Adrenal gland (tissue), 9 donors: ENCODE measurements around the gene KRABD2.

ENCODE experiments used
- DNase-seq, 7 donors: peaks; one replicate each; pipeline ENCODE4 v3.0.0-alpha.2; 2019 to 2020
- H3K27ac ChIP-seq, 5 donors: fragments of 200-600 bp; sonication (generic) in 4 of 5; 1 replicate in 3 of 5; 2 replicates in 2 of 5; pipeline versions ENCODE4 v1.5.1 to v1.8.0; 2016 to 2020; ENCODE audit warnings: mild to moderate bottlenecking in 1 of 5
- H3K27me3 ChIP-seq: fragments of 200-600 bp; 2 replicates; pipeline ENCODE4 v1.8.0; 2021
- H3K36me3 ChIP-seq, 2 donors: fragments of 200-600 bp; replicated peaks in 1 of 2; 1 replicate in 1 of 2; 2 replicates in 1 of 2; pipeline versions ENCODE4 v1.5.1 to v1.8.0; 2018 to 2022
- H3K4me1 ChIP-seq, 2 donors: fragments of 200-600 bp; replicated peaks in 1 of 2; 1 replicate in 1 of 2; 2 replicates in 1 of 2; pipeline versions ENCODE4 v1.5.1 to v1.8.0; 2018 to 2021
- H3K4me3 ChIP-seq, 4 donors: fragments of 200-600 bp; sonication (generic) in 3 of 4; one replicate each; pipeline ENCODE4 v1.5.1; 2016 to 2018
- H3K9me3 ChIP-seq, 3 donors: fragments of 200-600 bp; sonication (generic) in 1 of 3; replicated peaks in 1 of 3; 1 replicate in 2 of 3; 2 replicates in 1 of 3; pipeline versions ENCODE4 v1.5.1 to v1.8.0; 2016 to 2021
- CTCF ChIP-seq, 6 experiments: fragments of 450-650 bp in 4 of 6; fragments of 200-600 bp in 2 of 6; sonication (generic) in 1 of 6; IDR thresholded peaks; 1 replicate in 5 of 6; 2 replicates in 1 of 6; pipeline versions ENCODE4 v1.5.1 to v1.8.0; 2016 to 2021; ENCODE audit warnings: antibody characterized with exemption in 6 of 6, mild to moderate bottlenecking in 2 of 6, moderate library complexity in 1 of 6
- POLR2A ChIP-seq, 2 donors: fragments of 450-650 bp; IDR thresholded peaks; one replicate each; pipeline ENCODE4 v1.6.1; 2017; ENCODE audit warnings: antibody characterized with exemption in 2 of 2, mild to moderate bottlenecking in 2 of 2, moderate library complexity in 1 of 2
- WGBS, 4 donors: extraction: QIAGEN DNeasy Blood & Tissue Kit in 2 of 4; methylation state at CpG; one replicate each; pipeline versions ENCODE4 v1.1.5 to v1.1.7; 2013 to 2017; 5-methylcytosine and 5-hydroxymethylcytosine counted together
- intact Hi-C, 2 donors: fragments of 100-400 bp; cut with DNase I; formaldehyde crosslinking; loops; one replicate each; pipeline versions ENCODE4 v1.14.1 to v1.15.0; 2022 to 2023
- donor health status: healthy with polysubstance abuse.
- donor health status: Bipolar disorder and iron deficiency.
- donor health status: DM: yes; HTN: yes; CAD: no.
- donor health status: DM: no; HTN: no; CAD: no.
- donor health status: DM: no; HTN: no; CAD: no.

The KRABD2 gene

GRCh38 chr17:8386841-8387240, 10.3 kb upstream of the KRABD2 start:
- 73 to 79% (median 75%) methylated on average over 6 of the region's 6 CpGs for WGBS, 4 donors
- H3K4me1 ChIP-seq = peaks cover 5 to 10% of the 10 kb centered on the region in 2 donors
- intact Hi-C loops = loop anchor here in 1 of 2 donors (10.0 kb wide), 1 partner anchor 358 kb away; the partner anchor contains the start of gene CCDC42
- TF ChIP-seq POLR2A (IDR thresholded peaks at IDR 0.05) (no peak), CTCF (IDR thresholded peaks at IDR 0.05) (no peak)
- no peaks in the 10 kb centered on the region for H3K27me3 ChIP-seq
- no peak for DNase-seq
- no peak overlapping the region for H3K4me3 ChIP-seq
- H3K27ac ChIP-seq = no peak overlapping the region
- no peaks in the 10 kb centered on the region for H3K9me3 ChIP-seq
- H3K36me3 ChIP-seq = peaks cover 0 to 4% of the 10 kb centered on the region in 2 donors

GRCh38 chr17:8384801-8385378, 8.4 kb upstream of the KRABD2 start:
- Histone ChIP-seq H3K27ac (peak overlapping the region in 2 of 5 donors; percentile 30 to 59), H3K36me3 (peaks cover 0 to 23% of the 10 kb centered on the region in 2 donors), H3K4me1 (peaks cover 8 to 29% of the 10 kb centered on the region in 2 donors), H3K27me3 (no peaks in the 10 kb centered on the region), H3K9me3 (no peaks in the 10 kb centered on the region), H3K4me3 (no peak overlapping the region)
- TF ChIP-seq POLR2A (IDR thresholded peaks at IDR 0.05) (no peak), CTCF (IDR thresholded peaks at IDR 0.05) (no peak)
- DNase-seq = peak in 1 of 7 donors; percentile 10
- 67 to 74% (median 73%) methylated on average over 12 of the region's 12 CpGs for WGBS, 4 donors
- intact Hi-C loops = loop anchor here in 1 of 2 donors (10.0 kb wide), 1 partner anchor 360 kb away; the partner anchor contains the start of gene CCDC42

- H3K4me1 ChIP-seq = peaks cover 8 to 43% of the 10 kb centered on the region in 2 donors
- WGBS, 4 donors = 0 to 1% (median 0%) methylated on average over 24 to 55 of the region's 55 CpGs
- intact Hi-C loops = loop anchor here in 1 of 2 donors (10.0 kb wide), 1 partner anchor 362 kb away; the partner anchor contains the start of gene CCDC42
- peaks cover 0 to 39% of the 10 kb centered on the region in 2 donors for H3K36me3 ChIP-seq
- DNase-seq = peak; percentile 96 to 99 (median 98)
- H3K9me3 ChIP-seq = no peaks in the 10 kb centered on the region
- no peaks in the 10 kb centered on the region for H3K27me3 ChIP-seq
- H3K4me3 ChIP-seq = peak within 1 kb of the TSS; percentile 52 to 90 (median 67)
- H3K27ac ChIP-seq = peak within 1 kb of the TSS; percentile 15 to 91 (median 69)
- peak; percentile 45 to 83 for TF ChIP-seq POLR2A (IDR thresholded peaks at IDR 0.05)
- TF ChIP-seq CTCF (IDR thresholded peaks at IDR 0.05) = peak; percentile 96 to 100 (median 99)
Observed at GRCh38 chr17:8383143-8383822, 6.8 kb upstream of the KRABD2 start, which contains the start of gene RPL26. RPL26 (minus strand) TSS chr17:8383193; CDS start chr17:8382310, 883 bp downstream.

GRCh38 chr17:8382880-8383142, 6.3 kb upstream of the KRABD2 start:
- no peak for TF ChIP-seq CTCF (IDR thresholded peaks at IDR 0.05)
- no peak for TF ChIP-seq POLR2A (IDR thresholded peaks at IDR 0.05)
- intact Hi-C loops = loop anchor here in 1 of 2 donors (10.0 kb wide), 1 partner anchor 362 kb away; the partner anchor contains the start of gene CCDC42
- H3K27ac ChIP-seq = peak overlapping the region; percentile 11 to 91 (median 43)

More at GRCh38 chr17:8382880-8383142, 6.3 kb upstream of the KRABD2 start:
- H3K4me1 ChIP-seq = peaks cover 8 to 43% of the 10 kb centered on the region in 2 donors
- WGBS, 4 donors = 0 to 3% (median 1%) methylated on average over 7 to 15 of the region's 15 CpGs
- peak overlapping the region; percentile 45 to 90 (median 67) for H3K4me3 ChIP-seq
- H3K36me3 ChIP-seq = peaks cover 0 to 44% of the 10 kb centered on the region in 2 donors
- H3K9me3 ChIP-seq = no peaks in the 10 kb centered on the region
- no peak for DNase-seq
- H3K27me3 ChIP-seq = no peaks in the 10 kb centered on the region
